ENCODE measurements around the gene KRT4. TPM values are rescaled to one million over a fixed set of nuclear protein-coding genes. Genes with fewer than 3 reads are reported as not detected.

KRT4 gene
- total RNA-seq, 2 experiments from 2014 or later = 0.11 to 0.16 TPM

GRCh38 chr12:52826611-52827498 lies 12.9 kb upstream of the KRT4 start:
- TF ChIP-seq CTCF (IDR thresholded peaks at IDR 0.05) = no peak
- ChIA-PET POLR2A (no interaction called here), CTCF (no interaction called here)
- Mint-ChIP-seq H3K9me3 (no peaks in the 10 kb centered on the region), H3K27ac (no peak overlapping the region), H3K4me1 (ENCODE audit: low read depth) (peaks cover 13% of the 10 kb centered on the region), H3K4me3 (no peak overlapping the region), H3K27me3 (no peaks in the 10 kb centered on the region), H3K36me3 (ENCODE audit: low read depth) (no peaks in the 10 kb centered on the region)
- DNase-seq (no peak), ATAC-seq (no peak)
- intact Hi-C loops (cut with micrococcal nuclease) = no loop called here

GRCh38 chr12:52825961-52826360 lies 12.0 kb upstream of the KRT4 start:
- Mint-ChIP-seq H3K4me1 (ENCODE audit: low read depth) (peaks cover 13% of the 10 kb centered on the region), H3K27me3 (no peaks in the 10 kb centered on the region), H3K36me3 (ENCODE audit: low read depth) (no peaks in the 10 kb centered on the region), H3K9me3 (no peaks in the 10 kb centered on the region), H3K4me3 (no peak overlapping the region), H3K27ac (no peak overlapping the region)
- DNase-seq (no peak), ATAC-seq (no peak)
- POLR2A ChIA-PET = no interaction called here
- intact Hi-C loops (cut with micrococcal nuclease) = no loop called here
- no peak for TF ChIP-seq CTCF (IDR thresholded peaks at IDR 0.05)
- CTCF ChIA-PET = interaction anchor here (1.3 kb wide), 1 partner anchor 54 kb away, joined by 3 read pairs; no protein-coding TSS in a partner anchor

- intact Hi-C loops (cut with micrococcal nuclease) = no loop called here
- no peak overlapping the region for H3K27ac Mint-ChIP-seq
- H3K27me3 Mint-ChIP-seq = peaks cover 1% of the 10 kb centered on the region
- H3K4me3 Mint-ChIP-seq = no peak overlapping the region
- H3K9me3 Mint-ChIP-seq = no peaks in the 10 kb centered on the region
- no peak for TF ChIP-seq CTCF (IDR thresholded peaks at IDR 0.05)
- ATAC-seq (no peak), DNase-seq (no peak)
- CTCF ChIA-PET = interaction anchor here (1.3 kb wide), 1 partner anchor 55 kb away, joined by 3 read pairs; no protein-coding TSS in a partner anchor
- no peaks in the 10 kb centered on the region for H3K36me3 Mint-ChIP-seq (ENCODE audit: low read depth)
- H3K4me1 Mint-ChIP-seq (ENCODE audit: low read depth) = peaks cover 13% of the 10 kb centered on the region
- POLR2A ChIA-PET = no interaction called here
These were observed 11.0 kb upstream of the KRT4 start for GRCh38 chr12:52824741-52825410.

GRCh38 chr12:52823761-52824450 lies 10.0 kb upstream of the KRT4 start:
- Mint-ChIP-seq H3K27ac (no peak overlapping the region), H3K36me3 (ENCODE audit: low read depth) (no peaks in the 10 kb centered on the region), H3K27me3 (peaks cover 1% of the 10 kb centered on the region), H3K9me3 (no peaks in the 10 kb centered on the region), H3K4me3 (no peak overlapping the region), H3K4me1 (ENCODE audit: low read depth) (peaks cover 10% of the 10 kb centered on the region)
- intact Hi-C loops (cut with micrococcal nuclease) = no loop called here
- TF ChIP-seq CTCF (IDR thresholded peaks at IDR 0.05) = no peak
- ChIA-PET POLR2A (no interaction called here), CTCF (no interaction called here)
- no peak for ATAC-seq
- no peak for DNase-seq
